PC-3 (cell line): Measurements from ENCODE around the gene SNX11. TPM values are rescaled to one million over a fixed set of nuclear protein-coding genes. Genes with fewer than 3 reads are reported as not detected.

ENCODE experiments used
- ATAC-seq: fragments of 200-7000 bp; cut with Tn5 transposase; 2 replicates; pipeline ENCODE4 v1.9.1; 2020; ENCODE audit warnings: mild to moderate bottlenecking, moderate library complexity
- BruUV-seq: library from RNA; stranded (reverse); fragments of 400-500 nt; replicated peaks from 2 replicates; lab custom pipeline; 2021; lab: Mats Ljungman, UMichigan
- CTCF ChIA-PET: fragments of 300-600 bp; sonication (Branson Sonifier 250); formaldehyde crosslinking; loops from one replicate; lab custom pipeline; 2022; ENCODE audit warnings: antibody characterized with exemption; lab: Charles Lee
- POLR2A ChIA-PET: fragments of 300-600 bp; sonication (Branson Sonifier 250); formaldehyde crosslinking; loops from one replicate; lab custom pipeline; 2022; ENCODE audit warnings: antibody characterized with exemption; ENCODE audit not compliant: unreplicated experiment; lab: Charles Lee
- DNase-seq: peaks from one replicate; pipeline ENCODE4 v3.0.0-alpha.2; 2015
- H2AFZ ChIP-seq: fragments of 300-600 bp; sonication (generic); 2 replicates; pipeline ENCODE4 v1.6.0; 2016; ENCODE audit warnings: antibody characterized with exemption, low read length
- H3F3A ChIP-seq: fragments of 300-600 bp; sonication (generic); one replicate; pipeline ENCODE4 v1.6.0; 2017; ENCODE audit warnings: antibody characterized with exemption, low read length, control low read depth, mild to moderate bottlenecking; ENCODE audit not compliant: unreplicated experiment
- H3K27ac ChIP-seq: fragments of 300-600 bp; sonication (generic); 2 replicates; pipeline ENCODE4 v1.5.1; 2016; ENCODE audit warnings: mild to moderate bottlenecking, low read length
- H3K27me3 ChIP-seq: fragments of 300-600 bp; sonication (generic); 2 replicates; pipeline ENCODE4 v1.6.1; 2016; ENCODE audit warnings: low read length, mixed read lengths
- H3K36me3 ChIP-seq: fragments of 300-600 bp; sonication (generic); 2 replicates; pipeline ENCODE4 v1.6.1; 2016; ENCODE audit warnings: low read depth, mixed run types, low read length, mixed read lengths
- H3K4me1 ChIP-seq: fragments of 300-600 bp; sonication (generic); 2 replicates; pipeline ENCODE4 v1.5.1; 2016; ENCODE audit warnings: low read length; ENCODE audit not compliant: insufficient read depth
- H3K4me2 ChIP-seq: fragments of 300-600 bp; sonication (generic); 2 replicates; pipeline ENCODE4 v1.6.0; 2016; ENCODE audit warnings: low read length
- H3K4me3 ChIP-seq: fragments of 300-600 bp; sonication (generic); 2 replicates; pipeline ENCODE4 v1.5.1; 2016; ENCODE audit warnings: mild to moderate bottlenecking, low read length, mixed read lengths
- H3K79me2 ChIP-seq: fragments of 300-600 bp; sonication (generic); 2 replicates; pipeline ENCODE4 v1.6.1; 2017; ENCODE audit warnings: low read length, mixed read lengths
- H3K9ac ChIP-seq: fragments of 300-600 bp; sonication (generic); 2 replicates; pipeline ENCODE4 v1.6.0; 2016; ENCODE audit warnings: mild to moderate bottlenecking, low read length
- H3K9me2 ChIP-seq: fragments of 300-600 bp; sonication (generic); replicated peaks from 2 replicates; pipeline ENCODE4 v1.6.1; 2016; ENCODE audit warnings: mixed run types, low read length, mixed read lengths
- H3K9me3 ChIP-seq: fragments of 300-600 bp; sonication (generic); 2 replicates; pipeline ENCODE4 v1.6.1; 2016; ENCODE audit warnings: low read length, mixed read lengths
- H4K20me1 ChIP-seq: fragments of 300-600 bp; sonication (generic); 2 replicates; pipeline ENCODE4 v1.6.1; 2016; ENCODE audit warnings: low read length, mixed read lengths
- CTCF ChIP-seq: fragments of 300-600 bp; sonication (generic); conservative IDR thresholded peaks from 2 replicates; pipeline ENCODE4 v1.5.1; 2017; ENCODE audit warnings: antibody characterized with exemption, low read depth, mild to moderate bottlenecking, low read length
- EZH2 ChIP-seq: fragments of 300-600 bp; sonication (generic); IDR thresholded peaks from one replicate; pipeline ENCODE4 v1.6.1; 2017; ENCODE audit warnings: antibody characterized with exemption, mild to moderate bottlenecking, low read length; ENCODE audit not compliant: unreplicated experiment
- EZH2phosphoT487 ChIP-seq: fragments of 300-600 bp; sonication (generic); IDR thresholded peaks from 2 replicates; pipeline ENCODE4 v1.6.1; 2018; ENCODE audit warnings: mild to moderate bottlenecking, antibody characterized with exemption, low read length, borderline replicate concordance
- intact Hi-C: fragments of 100-400 bp; cut with micrococcal nuclease; formaldehyde crosslinking; loops from 2 replicates; pipeline ENCODE4 v1.9.0; 2023
- total RNA-seq: library from RNA; depleted of rRNA; stranded (reverse); fragments of >200 nt; gene quantifications from 2 replicates; pipeline ENCODE4 v1.2.3, GENCODE V29; 2014

The SNX11 gene
- total RNA-seq, 1 experiment from 2014 or later: 17.7 TPM

- no peak overlapping the region for H3K4me3 ChIP-seq
- ATAC-seq (no peak), DNase-seq (peak; percentile 31)
- no peak overlapping the region for H3K4me2 ChIP-seq
- BruUV-seq: no TSS peak
- H2AFZ ChIP-seq: no peak overlapping the region
- H3K79me2 ChIP-seq: peaks cover 34% of the 10 kb centered on the region
- H3K4me1 ChIP-seq: peaks cover 10% of the 10 kb centered on the region
- H3K27me3 ChIP-seq: no peaks in the 10 kb centered on the region
- no peaks in the 10 kb centered on the region for H3K36me3 ChIP-seq
- CTCF ChIA-PET: no interaction called here
- H3K9me2 ChIP-seq: no peaks in the 10 kb centered on the region
- H3F3A ChIP-seq: no peaks in the 10 kb centered on the region
- no peak overlapping the region for H3K9ac ChIP-seq
- POLR2A ChIA-PET: no interaction called here
- H3K9me3 ChIP-seq: no peaks in the 10 kb centered on the region
- H4K20me1 ChIP-seq: peaks cover 11% of the 10 kb centered on the region
- H3K27ac ChIP-seq: no peak overlapping the region
- TF ChIP-seq EZH2 (no peak), EZH2phosphoT487 (no peak), CTCF (no peak)
- intact Hi-C loops: no loop called here
Measured at GRCh38 chr17:48102798-48103715, 4.5 kb upstream of the SNX11 start.

GRCh38 chr17:48104440-48104839, 3.1 kb upstream of the SNX11 start:
- Histone ChIP-seq H3K27ac (no peak overlapping the region), H3K4me3 (no peak overlapping the region), H4K20me1 (peaks cover 3% of the 10 kb centered on the region; the same call in 1 of the 2 replicates), H3K9me3 (no peaks in the 10 kb centered on the region), H3K9ac (no peak overlapping the region), H2AFZ (no peak overlapping the region), H3K36me3 (no peaks in the 10 kb centered on the region), H3K79me2 (peaks cover 34% of the 10 kb centered on the region), H3K4me2 (no peak overlapping the region), H3F3A (no peaks in the 10 kb centered on the region), H3K9me2 (no peaks in the 10 kb centered on the region), H3K27me3 (no peaks in the 10 kb centered on the region), H3K4me1 (peaks cover 14% of the 10 kb centered on the region)
- BruUV-seq: no TSS peak
- TF ChIP-seq CTCF (no peak), EZH2 (no peak), EZH2phosphoT487 (no peak)
- ChIA-PET CTCF (no interaction called here), POLR2A (no interaction called here)
- ATAC-seq (no peak), DNase-seq (no peak)
- intact Hi-C loops: no loop called here

GRCh38 chr17:48106802-48107136, 797 bp upstream of the SNX11 start:
- peak overlapping the region; percentile 87 for H3K4me2 ChIP-seq
- H3K4me3 ChIP-seq: peak overlapping the region; percentile 89
- H2AFZ ChIP-seq: peak overlapping the region; percentile 100
- DNase-seq (no peak), ATAC-seq (no peak)
- H3K9me3 ChIP-seq: no peaks in the 10 kb centered on the region
- peaks cover 8% of the 10 kb centered on the region; the same call in 1 of the 2 replicates for H3K4me1 ChIP-seq
- no peaks in the 10 kb centered on the region for H3F3A ChIP-seq
- intact Hi-C loops: no loop called here
- ChIA-PET POLR2A (no interaction called here), CTCF (no interaction called here)
- H3K27ac ChIP-seq: no peak overlapping the region
- H4K20me1 ChIP-seq: no peaks in the 10 kb centered on the region
- peak overlapping the region; percentile 85 for H3K9ac ChIP-seq
- TF ChIP-seq EZH2 (no peak), CTCF (no peak), EZH2phosphoT487 (no peak)
- no peaks in the 10 kb centered on the region for H3K36me3 ChIP-seq
- no TSS peak for BruUV-seq
- H3K9me2 ChIP-seq: no peaks in the 10 kb centered on the region
- peaks cover 39% of the 10 kb centered on the region for H3K79me2 ChIP-seq
- no peaks in the 10 kb centered on the region for H3K27me3 ChIP-seq
